ENCODE results near the gene SYCN. TPM values are rescaled to one million over a fixed set of nuclear protein-coding genes. Genes with fewer than 3 reads are reported as not detected.

Gene SYCN
- total and polyA plus RNA-seq, 2 donors (not counting 1 experiment from before 2014, with no cell fraction given): not detected

- Histone ChIP-seq H3K9ac (ENCODE audit: low read length) (no peak overlapping the region), H3K9me3 (ENCODE audit: control extremely low read depth in 1 of 3, control insufficient read depth in 2 of 3, insufficient read depth in 1 of 3, low read length in 2 of 3) (no peaks in the 10 kb centered on the region), H3K4me2 (replicated peaks; ENCODE audit: low read depth, low read length, poor library complexity, severe bottlenecking) (no peak overlapping the region), H3K27me3 (replicated peaks in 1 of 4; ENCODE audit: control extremely low read depth in 1 of 4, control insufficient read depth in 3 of 4, insufficient read depth in 4 of 4, low read length in 3 of 4) (peaks cover 0 to 8% (median 2%) of the 10 kb centered on the region in 4 experiments), H3K4me3 (ENCODE audit: control extremely low read depth in 1 of 5, extremely low read depth in 1 of 5, insufficient read depth in 1 of 5, low read depth in 2 of 5, low read length in 4 of 5) (no peak overlapping the region), H2AFZ (ENCODE audit: insufficient read depth, low read depth, low read length, poor library complexity, severe bottlenecking) (no peak overlapping the region), H3K79me2 (ENCODE audit: control insufficient read depth, insufficient read depth, low read length) (no peaks in the 10 kb centered on the region), H3K36me3 (replicated peaks in 1 of 2; ENCODE audit: control extremely low read depth in 1 of 2, control insufficient read depth in 1 of 2, extremely low read depth in 1 of 2, insufficient read depth in 2 of 2, low read length in 1 of 2) (no peaks in the 10 kb centered on the region), H3K4me1 (ENCODE audit: control insufficient read depth in 2 of 2, insufficient read depth in 2 of 2, low read length in 2 of 2) (no peaks in the 10 kb centered on the region), H4K20me1 (ENCODE audit: control insufficient read depth, insufficient read depth, low read length, poor library complexity, severe bottlenecking) (no peaks in the 10 kb centered on the region), H3K27ac (ENCODE audit: low read length in 2 of 2) (no peak overlapping the region)
- Mint-ChIP-seq H3K27me3 (peaks cover 28% of the 10 kb centered on the region), H3K27ac (no peak overlapping the region), H3K4me1 (peaks cover 3% of the 10 kb centered on the region), H3K9me3 (ENCODE audit: insufficient read depth) (no peaks in the 10 kb centered on the region), H3K4me3 (no peak overlapping the region)
- no peak for ATAC-seq (ENCODE audit: low read depth)
- WGBS (ENCODE audit: insufficient coverage): 80% methylated on average over 6 of the region's 11 CpGs
- POLR2A ChIA-PET: no interaction called here
- DNase-seq: no peak
- intact Hi-C loops (cut with micrococcal nuclease): no loop called here
- CTCF ChIA-PET: no interaction called here
- TF ChIP-seq EZH2 (IDR thresholded peaks at IDR 0.05; ENCODE audit: borderline replicate concordance, insufficient read depth, low read depth, low read length, poor library complexity, severe bottlenecking) (no peak), CTCF (IDR thresholded peaks at IDR 0.05) (no peak)
These were observed 13.3 kb downstream of the SYCN start for GRCh38 chr19:39190768-39191167.

GRCh38 chr19:39188960-39189359 is 15.1 kb downstream of the SYCN start:
- no peaks in the 10 kb centered on the region for H3K79me2 ChIP-seq (ENCODE audit: control insufficient read depth, insufficient read depth, low read length)
- no peaks in the 10 kb centered on the region for H3K36me3 ChIP-seq (replicated peaks in 1 of 2; ENCODE audit: control extremely low read depth in 1 of 2, control insufficient read depth in 1 of 2, extremely low read depth in 1 of 2, insufficient read depth in 2 of 2, low read length in 1 of 2)
- intact Hi-C loops (cut with micrococcal nuclease): no loop called here
- 83% methylated on average over 3 of the region's 6 CpGs for WGBS (ENCODE audit: insufficient coverage)
- H2AFZ ChIP-seq (ENCODE audit: insufficient read depth, low read depth, low read length, poor library complexity, severe bottlenecking): no peak overlapping the region
- H3K4me3 ChIP-seq (ENCODE audit: control extremely low read depth in 1 of 5, extremely low read depth in 1 of 5, insufficient read depth in 1 of 5, low read depth in 2 of 5, low read length in 4 of 5): no peak overlapping the region
- H3K9me3 Mint-ChIP-seq (ENCODE audit: insufficient read depth): no peaks in the 10 kb centered on the region
- no peaks in the 10 kb centered on the region for H3K9me3 ChIP-seq (ENCODE audit: control extremely low read depth in 1 of 3, control insufficient read depth in 2 of 3, insufficient read depth in 1 of 3, low read length in 2 of 3)
- CTCF ChIA-PET: no interaction called here
- TF ChIP-seq CTCF (IDR thresholded peaks at IDR 0.05): no peak
- no peak for TF ChIP-seq EZH2 (IDR thresholded peaks at IDR 0.05; ENCODE audit: borderline replicate concordance, insufficient read depth, low read depth, low read length, poor library complexity, severe bottlenecking)
- peaks cover 16% of the 10 kb centered on the region for H3K27me3 Mint-ChIP-seq
- no peak overlapping the region for H3K4me2 ChIP-seq (replicated peaks; ENCODE audit: low read depth, low read length, poor library complexity, severe bottlenecking)
- H3K4me1 Mint-ChIP-seq: no peaks in the 10 kb centered on the region
- no peak for ATAC-seq (ENCODE audit: low read depth)
- no peaks in the 10 kb centered on the region for H3K4me1 ChIP-seq (ENCODE audit: control insufficient read depth in 2 of 2, insufficient read depth in 2 of 2, low read length in 2 of 2)
- H4K20me1 ChIP-seq (ENCODE audit: control insufficient read depth, insufficient read depth, low read length, poor library complexity, severe bottlenecking): no peaks in the 10 kb centered on the region
- H3K9ac ChIP-seq (ENCODE audit: low read length): no peak overlapping the region
- H3K4me3 Mint-ChIP-seq: no peak overlapping the region
- peaks cover 0 to under 1% (median 0%) of the 10 kb centered on the region in 4 experiments for H3K27me3 ChIP-seq (replicated peaks in 1 of 4; ENCODE audit: control extremely low read depth in 1 of 4, control insufficient read depth in 3 of 4, insufficient read depth in 4 of 4, low read length in 3 of 4)
- no peak overlapping the region for H3K27ac ChIP-seq (ENCODE audit: low read length in 2 of 2)
- POLR2A ChIA-PET: no interaction called here
- DNase-seq: no peak
- H3K27ac Mint-ChIP-seq: no peak overlapping the region
